Activated CD8-positive, alpha-beta memory T cell treated with anti-CD3 and anti-CD28 coated beads, Interleukin-2, amount 50 U/mL, for 24 hours (primary cell): ENCODE data around the gene VANGL1.
"Not testable (repeated sequence)": the region's sequence is repeated elsewhere in the genome, so short reads cannot be mapped to it uniquely, and the experiment has no call there.

Source experiments
- DNase-seq: peaks from one replicate; pipeline ENCODE4 v3.0.0-alpha.2; 2020; ENCODE audit errors: extremely low read depth

The VANGL1 gene

DNA sequence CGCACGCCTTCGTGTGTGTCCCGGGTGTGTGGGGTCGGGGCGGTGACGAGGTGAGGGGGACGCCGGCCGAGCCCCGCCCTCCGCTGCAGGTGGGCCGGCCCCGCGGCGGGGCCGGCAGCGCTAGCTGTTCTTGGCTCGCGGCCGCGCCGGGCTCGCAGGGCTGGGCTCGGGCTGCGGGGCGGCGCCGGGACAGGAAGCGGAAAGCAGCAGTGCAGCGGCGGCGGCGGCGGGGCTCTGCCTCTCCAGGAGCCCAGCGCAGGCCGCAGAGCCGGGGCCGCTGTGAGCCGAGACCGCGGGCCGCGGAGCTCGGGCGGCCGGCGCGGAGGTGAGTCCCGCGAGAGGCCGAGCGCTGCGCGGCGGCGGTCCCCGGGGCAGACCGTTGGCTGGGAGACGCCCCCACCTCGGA lies at the start of gene VANGL1:
Gene VANGL1, plus strand, starts transcription at position 209 of the 406 bp plus-strand sequence. CDS start 9,444 bp downstream, outside the sequence.
- no peak for DNase-seq

DNA sequence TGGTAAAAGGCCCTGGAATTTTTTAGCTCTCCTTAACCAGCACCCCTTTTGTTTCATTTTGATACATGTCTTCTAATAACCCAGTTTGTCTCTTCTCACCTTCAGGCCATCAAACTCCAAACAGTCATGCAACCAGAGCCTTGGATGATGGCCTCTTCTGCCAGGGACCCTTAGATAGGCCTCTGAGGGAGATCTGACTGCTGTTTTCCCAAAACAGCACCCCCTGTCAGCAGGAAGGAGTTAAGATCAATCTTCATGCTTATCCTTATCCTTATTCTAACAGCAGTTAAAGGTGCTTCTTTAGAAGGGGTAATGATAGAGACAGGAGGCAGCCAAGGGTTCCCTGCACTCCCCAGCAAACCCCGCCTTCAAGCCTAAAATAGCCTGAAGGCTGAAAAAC lies 49.5 kb upstream of the VANGL1 start:
- DNase-seq = no peak

DNA sequence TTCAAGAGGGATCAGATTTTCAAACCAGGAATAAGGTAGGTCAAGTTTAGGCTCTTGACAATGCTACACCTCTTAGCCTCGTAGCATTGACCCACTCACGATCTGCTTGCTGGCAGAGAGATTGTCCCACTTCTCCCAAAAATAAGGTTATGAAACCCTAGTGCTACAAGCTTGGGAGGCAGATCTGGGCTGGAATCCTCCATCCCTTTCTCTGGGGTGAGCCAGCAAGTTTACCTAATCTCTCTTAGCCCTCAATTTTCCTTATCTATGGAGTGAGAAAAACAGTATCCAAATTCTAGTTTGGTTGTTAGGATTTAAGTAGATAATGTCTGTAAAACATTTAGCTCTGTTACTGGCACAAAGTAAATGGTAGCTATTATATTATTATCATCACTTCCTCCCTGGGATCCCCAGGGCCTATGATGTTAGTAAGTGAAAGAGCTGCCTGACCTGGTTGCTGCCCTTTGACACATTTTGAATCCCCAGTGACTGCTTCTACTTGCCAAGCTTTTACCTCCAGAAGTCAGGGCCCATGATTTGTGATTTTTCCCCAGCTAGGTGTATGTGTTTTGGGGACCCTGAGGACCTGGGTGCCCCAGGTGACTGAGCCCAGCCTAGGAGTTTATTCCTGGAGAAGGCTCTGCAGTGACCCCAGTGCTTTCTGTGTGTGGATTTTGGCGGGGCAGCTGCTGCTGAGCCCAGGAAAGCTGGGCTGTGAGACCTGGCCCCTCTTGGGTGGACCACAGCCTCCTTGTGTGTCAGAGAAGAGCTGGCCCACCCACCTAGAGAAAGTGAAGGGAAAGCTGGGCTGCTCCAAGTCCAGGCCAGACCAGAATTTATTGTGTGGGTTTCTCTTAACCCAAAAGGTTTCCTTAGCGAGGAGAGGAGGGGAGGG lies 48.2 kb upstream of the VANGL1 start:
- no peak for DNase-seq

DNA sequence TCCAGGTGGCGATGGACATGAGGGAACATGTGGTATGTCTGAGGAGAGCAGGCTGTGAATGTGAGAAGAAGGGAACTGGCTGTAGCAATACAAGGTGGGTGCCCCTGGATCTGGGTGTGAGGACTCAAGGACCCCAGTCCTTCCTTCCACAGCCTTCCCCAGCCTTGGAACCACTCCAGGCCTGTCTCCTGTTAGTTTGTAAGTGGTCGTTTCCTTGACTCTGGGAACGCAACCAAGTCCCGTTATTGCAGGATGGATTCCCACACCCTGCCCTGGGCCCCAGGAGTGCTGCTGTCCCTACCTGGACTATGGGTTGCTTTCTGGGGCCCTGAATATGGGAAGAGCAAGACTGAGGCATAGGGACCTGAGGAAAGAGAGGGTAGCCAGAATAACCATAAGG lies 47.2 kb upstream of the VANGL1 start:
- no peak for DNase-seq

DNA sequence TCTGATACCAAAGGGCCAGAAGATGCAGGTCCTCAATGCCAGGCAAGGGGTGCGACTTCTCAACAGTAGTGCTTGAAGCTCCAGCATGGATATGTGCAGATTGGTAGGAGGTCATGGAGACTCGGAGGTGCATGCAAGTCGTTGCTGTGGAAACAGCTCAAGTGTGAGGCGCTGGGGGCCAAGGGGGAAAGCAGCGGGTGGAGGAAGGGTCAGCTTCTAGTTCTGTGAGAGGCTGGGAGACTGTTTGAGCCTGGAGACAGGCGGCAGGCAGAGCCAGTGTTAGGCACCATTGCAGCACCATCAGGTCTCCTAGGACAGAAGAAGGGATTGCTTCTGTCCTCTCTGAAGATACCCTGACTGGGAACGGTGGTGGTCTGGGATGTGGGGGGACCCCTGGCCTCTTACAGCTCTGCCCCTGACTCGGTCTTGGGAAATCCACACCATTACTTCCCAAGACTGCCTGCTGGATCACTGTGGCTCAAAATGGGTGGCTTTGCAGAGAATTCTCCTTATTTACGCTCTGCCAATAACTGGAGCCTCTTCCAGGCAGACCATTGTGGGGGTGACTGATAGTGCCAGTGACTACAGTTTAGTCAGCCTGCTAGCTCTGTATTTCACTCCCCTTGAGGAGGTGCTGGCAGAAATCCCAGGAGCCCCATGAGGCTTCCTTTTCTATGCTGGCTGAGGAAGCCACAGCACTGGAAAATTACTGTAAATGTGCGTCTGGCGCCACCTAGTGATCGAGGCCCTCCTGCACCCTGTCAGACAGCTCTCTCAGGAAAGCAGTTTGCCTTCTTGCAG lies 46.3 kb upstream of the VANGL1 start:
- DNase-seq = peak; percentile 21

DNA sequence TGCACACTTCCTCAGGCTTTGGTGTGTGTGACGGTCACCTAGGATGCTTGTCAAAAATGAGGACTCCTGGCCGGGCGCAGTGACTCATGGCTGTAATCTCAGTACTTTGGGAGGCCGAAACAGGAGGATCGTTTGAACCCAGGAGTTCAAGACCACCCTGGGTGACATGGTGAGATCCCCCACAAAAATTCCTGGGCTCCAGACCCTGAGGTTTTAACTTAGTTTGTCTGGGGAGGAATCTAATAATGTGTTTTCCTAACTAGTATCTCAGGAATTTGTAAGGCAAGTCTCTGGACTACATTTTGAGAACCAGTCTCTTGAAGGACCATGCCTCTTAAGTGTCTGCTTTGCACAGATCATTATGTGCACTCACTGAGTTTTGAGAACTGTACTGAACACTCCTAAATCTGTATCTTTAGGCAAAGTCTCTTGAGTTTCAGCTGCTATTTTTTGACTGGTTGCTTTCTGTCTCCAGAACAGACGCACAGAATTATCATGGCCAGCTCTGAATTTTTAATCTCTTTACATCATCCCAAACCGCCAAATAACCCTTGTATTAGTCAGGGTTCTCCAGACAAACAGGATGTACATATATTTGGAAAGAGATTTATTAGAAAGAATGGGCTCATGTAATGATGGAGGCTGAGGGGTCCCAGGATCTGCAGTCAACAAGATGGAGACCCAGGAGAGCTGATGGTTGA lies 45.5 kb upstream of the VANGL1 start:
- DNase-seq = no peak

DNA sequence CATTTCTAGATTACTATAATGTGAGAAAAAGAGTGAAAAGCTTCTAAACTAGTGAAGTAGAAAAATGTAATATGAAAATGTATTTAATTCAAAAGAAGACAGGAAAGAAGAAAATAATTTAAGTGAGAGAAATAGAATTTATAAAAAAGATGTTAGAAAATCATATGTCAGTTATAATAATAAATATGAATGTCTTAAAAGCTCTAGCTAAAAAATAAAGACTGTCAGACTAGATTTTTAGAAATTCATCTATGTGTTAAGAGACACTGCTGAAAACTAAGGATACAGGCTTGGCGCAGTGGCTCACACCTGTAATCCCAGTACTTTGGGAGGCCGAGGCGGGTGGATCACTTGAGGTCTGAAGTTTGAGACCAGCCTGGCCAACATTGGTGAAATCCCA lies 37.3 kb upstream of the VANGL1 start:
- DNase-seq = no peak

DNA sequence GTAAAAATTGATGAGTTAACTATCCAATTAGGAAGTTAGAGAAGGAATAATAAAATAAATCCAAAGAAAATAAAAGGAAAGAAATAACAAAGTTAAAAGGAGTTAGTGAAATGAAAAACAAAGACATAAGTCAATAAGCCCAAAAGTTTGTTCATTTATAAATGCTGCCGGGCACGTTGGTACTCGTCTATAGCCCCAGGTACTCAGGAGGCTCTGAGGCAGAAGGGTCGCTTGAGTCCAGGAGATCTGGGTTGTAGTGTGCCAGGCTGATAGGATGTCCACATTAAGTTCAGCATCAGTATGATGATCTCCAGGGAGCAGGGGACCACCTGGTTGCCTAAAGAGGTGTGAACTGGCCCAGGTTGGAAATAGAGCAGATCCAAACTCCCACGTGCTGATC lies 35.5 kb upstream of the VANGL1 start:
- DNase-seq = no peak

DNA sequence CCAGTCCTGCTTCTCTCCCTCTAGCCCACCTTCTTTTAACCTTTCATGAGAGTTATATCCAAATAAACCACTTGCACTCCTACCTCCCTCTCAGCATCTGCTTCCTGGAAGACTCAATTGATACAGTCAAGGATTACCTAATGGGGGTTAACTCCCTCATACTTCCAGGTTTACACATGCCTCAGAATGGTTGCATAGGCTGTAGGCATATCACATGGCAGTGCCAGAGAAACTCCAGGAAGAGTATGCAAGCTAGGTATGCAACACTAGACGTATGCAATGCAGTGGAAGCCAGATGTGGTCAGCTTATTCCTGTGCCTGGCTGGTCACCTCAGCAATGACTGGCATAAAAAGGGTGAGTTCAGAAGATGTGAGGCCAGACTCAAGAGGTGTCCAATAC lies 32.7 kb upstream of the VANGL1 start:
- no peak for DNase-seq

DNA sequence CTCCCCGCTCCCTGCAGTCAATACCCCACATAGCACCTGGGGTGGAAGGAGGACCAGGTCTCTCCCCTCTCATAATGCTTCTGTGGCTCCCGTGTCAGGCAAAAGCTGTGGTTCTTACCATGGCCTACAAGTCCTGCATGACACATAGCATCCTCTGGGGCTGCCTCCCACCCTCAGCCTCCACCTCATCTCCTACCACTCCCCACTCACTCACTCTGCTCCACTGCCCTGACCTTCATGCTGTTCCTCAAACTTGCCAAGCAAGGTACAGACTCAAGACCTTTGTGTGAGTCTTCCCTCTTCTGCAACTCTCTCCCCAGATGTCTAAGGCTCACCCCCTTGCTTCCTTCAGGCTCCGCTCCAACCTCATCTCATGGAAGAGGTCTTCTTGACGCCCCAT lies 28.0 kb upstream of the VANGL1 start:
- DNase-seq = no peak

DNA sequence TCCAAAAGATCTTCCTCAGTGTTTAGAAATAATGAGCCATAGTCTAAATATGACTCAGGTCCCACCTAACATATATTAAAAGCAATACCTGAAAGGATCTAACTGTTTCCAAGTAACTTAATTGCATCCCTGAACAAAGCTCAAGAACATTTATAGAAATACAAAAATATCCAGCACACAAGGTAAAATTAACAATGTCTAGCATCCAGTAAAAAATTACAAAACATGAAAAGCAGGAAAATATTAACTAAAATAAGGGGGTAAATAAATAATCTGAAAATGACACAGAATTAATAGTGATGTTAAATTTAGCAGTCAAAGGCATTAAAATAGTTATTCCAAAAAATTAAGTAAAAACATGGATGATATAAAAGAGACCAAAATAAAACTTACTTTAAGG lies 21.3 kb upstream of the VANGL1 start:
- no peak for DNase-seq

DNA sequence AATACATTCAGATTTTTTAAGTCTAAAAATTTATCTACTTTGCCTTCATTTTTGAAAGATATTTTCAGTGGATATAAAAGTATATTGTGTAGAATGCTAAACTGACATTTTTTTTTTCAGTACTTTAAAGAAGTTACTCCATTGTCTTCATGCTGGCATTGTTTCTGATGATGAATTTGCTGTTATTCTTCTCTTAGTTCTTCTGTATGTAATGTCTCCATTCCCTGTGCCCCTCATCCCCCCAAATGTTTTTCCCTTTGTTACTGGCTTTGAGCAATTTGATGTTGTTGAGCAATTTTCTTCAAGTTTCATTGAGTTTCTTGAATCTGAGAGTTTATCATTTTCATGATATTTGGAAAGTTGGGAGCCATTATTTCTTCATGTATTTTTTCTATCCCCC lies 20.8 kb upstream of the VANGL1 start:
- no peak for DNase-seq

DNA sequence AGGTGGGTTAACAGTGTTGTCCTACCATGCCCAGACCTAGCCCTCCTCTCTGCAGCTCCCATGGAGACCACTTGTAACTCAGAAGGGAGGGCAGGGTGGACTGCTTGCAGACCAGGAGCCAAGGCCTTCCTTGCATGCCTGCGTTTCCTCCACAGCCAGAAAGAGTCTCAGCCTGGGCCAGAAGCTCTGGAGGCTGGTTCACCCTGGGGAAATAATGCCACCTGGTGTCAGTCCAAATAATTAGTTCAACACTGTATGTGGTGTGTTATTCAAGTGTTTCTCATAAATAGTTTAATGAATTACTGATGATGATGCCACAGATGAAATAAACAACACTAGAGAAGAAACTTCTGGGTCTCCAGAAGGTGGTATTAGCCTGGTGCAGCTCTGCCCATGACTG lies 16.9 kb upstream of the VANGL1 start:
- no peak for DNase-seq

DNA sequence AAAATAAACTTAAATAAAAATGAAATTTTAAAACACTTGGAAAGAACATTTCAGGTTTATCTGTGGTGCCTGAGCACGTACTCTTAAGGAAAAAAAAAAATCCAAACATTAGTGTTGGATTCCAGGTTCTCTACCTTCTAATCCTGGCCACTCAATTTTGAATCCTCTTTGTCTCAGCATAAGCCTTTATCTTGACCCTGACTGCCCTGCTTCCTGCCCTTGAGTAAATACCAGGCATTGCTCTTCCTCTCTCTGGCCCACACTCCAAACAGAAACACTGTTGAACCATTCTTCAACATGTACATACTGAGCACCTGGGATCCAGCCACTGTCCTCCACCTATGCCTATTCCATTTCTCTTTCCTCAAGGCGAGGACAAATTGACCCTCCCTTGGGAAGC lies 11.4 kb upstream of the VANGL1 start:
- DNase-seq = no peak

DNA sequence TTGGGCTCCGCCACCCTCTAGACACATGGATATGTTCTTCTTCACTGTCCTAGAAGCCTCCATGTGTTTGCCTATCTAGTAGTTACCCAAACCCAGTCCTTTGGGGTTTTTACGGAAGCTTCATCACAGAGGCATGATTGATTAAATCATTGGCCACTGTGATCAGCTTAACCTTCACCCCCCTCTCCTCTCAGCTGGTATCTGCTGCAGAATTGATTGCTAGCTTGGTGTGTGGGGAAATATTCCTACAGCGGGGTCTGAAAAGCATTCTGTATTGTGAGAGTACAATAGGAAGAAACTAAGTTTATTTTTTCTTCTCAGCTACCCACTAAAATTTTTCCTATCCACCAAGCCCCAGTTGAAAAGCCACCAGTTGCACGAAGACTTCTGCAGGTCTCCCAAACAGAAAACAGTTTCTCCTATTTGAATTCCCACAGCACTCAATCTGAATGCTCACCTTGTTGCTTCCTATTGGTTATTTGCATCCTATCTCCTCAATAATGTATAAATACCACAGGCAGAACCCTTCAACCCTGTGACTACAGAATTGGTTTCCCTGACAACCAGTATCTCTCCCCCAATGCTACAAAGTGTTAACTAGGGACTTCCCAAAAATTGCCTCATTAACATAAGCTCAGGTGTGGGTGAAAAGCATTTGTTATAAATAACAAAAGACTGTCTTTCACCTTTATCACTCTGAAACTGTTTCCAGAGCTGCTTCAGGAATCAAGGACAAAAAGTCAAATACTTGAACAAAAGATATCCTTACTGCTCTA lies 9.3 kb upstream of the VANGL1 start:
- no peak for DNase-seq

DNA sequence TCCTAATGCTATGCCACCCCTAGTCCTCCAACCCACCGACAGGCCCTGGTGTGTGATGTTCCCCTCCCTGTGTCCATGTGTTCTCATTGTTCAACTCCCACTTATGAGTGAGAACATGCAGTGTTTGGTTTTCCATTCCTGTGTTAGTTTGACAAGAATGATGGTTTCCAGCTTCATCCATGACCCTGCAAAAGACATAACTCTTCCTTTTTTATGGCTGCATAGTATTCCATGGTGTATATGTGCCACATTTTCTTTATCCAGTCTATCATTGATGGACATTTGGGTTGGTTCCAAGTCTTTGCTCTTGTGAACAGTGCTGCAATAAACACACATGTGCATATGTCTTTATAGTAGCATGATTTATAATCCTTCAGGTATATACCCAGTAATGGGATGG lies 8.2 kb upstream of the VANGL1 start:
- DNase-seq = not testable (repeated sequence)

DNA sequence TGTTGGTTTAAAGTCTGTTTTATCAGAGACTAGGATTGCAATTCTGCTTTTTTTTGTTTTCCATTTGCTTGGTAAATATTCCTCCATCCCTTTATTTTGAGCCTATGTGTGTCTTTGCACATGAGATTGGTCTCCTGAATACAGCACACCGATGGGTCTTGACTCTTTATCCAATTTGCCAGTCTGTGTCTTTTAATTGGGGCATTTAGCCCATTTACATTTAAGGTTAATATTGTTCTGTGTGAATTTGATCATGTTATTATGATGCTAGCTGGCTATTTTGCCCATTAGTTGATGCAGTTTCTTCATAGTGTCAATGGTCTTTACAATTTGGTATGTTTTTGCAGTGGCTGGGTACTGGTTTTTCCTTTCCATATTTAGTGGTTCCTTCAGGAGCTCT lies 4.5 kb upstream of the VANGL1 start:
- DNase-seq = not testable (repeated sequence)

DNA sequence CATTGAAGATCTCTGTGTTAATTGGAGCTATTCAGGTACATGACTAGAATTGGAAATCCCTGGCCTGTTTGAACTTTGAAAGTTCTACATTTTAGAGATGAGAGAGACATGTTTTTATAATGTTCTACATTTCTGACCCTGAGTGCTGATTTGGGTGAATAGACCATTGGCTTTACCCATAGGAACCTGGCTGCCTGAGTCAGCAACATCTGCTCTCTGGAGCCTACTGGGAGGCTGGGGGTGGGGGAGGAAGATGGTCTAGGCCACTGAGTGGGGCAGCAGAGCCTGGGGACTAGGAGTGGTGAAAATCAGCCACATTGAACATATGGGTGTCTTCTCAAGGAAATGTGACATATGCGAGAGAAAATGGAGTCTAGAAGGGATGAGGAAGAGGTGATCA lies 1.4 kb upstream of the VANGL1 start:
- no peak for DNase-seq

DNA sequence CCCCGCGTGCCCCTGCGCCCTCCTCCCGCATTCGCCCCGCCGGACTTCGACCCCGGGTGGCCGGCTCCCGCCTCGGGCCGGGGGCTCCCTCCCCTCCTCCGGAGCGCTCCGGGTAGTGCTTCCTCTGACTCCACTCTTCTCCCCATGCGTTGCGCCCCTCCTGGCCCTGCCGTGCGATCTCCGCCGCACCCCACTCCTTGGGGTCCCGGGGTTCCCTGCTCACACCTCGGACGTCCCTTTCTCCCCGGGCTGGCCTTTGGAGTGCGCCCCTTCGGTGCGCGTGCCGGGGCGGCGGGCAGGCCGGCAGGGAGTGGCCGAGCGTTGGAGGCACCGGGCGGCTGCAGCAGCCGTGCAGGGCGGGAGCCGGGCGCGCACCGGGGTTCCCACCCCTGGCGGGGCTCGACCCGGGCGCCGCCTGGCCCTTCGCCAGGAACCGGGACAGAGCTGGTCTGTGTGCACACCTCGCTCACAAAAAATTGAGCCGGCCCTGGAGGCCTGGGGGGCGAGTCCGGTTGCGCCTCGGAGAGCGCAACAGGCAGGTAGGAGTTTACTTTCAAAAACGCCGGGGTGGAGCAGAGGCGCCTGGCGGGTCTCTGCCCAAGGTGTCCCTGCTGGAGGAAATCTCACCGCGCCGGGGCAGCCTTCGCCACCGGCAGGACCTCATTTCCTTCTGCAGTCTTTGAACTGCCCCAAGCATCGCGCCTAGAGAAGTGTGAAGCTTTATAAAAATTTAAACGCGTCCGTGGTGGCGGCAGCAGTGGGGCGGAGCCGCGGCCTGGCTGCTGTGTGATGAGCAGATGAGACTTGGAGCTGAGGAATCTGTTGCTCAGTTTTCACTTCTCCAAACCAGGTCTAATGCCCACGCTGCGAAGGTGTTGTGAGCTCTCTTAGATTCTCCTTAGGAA lies 650 bp downstream of the VANGL1 start:
- DNase-seq = no peak

DNA sequence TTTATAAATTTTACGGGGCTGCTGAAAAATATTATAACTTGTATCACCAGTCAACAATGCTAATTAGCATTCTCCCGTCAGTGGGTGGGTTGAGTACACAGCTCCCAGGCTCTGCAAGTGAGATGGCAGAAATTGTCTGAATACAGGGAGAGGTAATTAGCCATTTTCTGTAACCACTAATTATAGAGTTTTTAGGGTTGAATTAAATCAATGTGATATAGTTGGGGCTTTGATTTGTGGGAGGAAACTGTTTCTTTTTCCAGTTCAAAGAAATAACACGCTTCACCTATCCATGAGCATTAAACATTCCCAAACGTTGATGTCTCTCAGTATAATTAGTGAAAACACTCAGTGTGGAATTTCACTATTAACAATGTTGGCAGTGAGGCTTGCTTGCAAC lies 1.5 kb downstream of the VANGL1 start:
- no peak for DNase-seq

DNA sequence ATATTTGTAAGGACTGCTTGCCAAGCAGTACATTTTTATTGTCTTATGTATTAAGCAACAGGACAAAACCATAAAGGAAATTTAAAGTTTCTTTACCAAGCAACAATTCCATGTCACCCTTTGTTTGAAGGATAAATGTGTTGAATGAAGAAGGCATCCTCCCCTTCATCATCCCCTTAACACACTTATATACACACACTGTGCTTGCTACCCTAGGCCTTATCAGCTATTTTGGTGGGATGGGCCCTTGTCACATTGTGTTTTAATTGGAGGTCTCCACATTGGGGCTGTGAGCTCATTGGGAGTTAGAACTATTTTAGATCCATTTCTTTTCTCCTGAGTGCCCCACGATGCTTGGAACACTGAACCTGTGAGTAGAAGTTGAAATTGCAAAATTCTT lies 1.9 kb downstream of the VANGL1 start:
- no peak for DNase-seq
